GM04503 (cell line): ENCODE data around the gene NUDT4.
"Not testable (repeated sequence)": the region's sequence is repeated elsewhere in the genome, so short reads cannot be mapped to it uniquely, and the experiment has no call there.

Experiments used
- DNase-seq: peaks from one replicate; pipeline ENCODE4 v3.0.0-alpha.2; 2012; ENCODE audit warnings: low read depth

Gene NUDT4

GRCh38 chr12:93368766-93369165 is 9.0 kb upstream of the NUDT4 start:
- no peak for DNase-seq

DNA sequence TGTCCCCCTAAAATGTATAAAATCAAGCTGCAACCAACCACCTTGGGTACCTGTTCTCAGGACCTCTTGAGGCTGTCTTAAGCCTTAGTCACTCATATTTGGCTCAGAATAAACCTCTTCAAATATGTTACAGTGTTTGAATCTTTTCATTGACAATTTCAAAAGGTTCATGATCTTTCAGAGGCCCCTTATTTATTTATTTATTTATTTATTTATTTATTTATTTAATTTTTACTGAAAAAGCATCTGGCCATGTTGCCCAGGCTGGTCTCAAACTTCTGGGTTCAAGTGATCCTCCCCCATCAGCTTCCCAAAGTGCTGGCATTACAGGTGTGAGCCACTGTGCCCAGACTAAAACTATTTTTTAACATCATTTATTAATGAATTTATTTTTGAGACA is 8.2 kb upstream of the NUDT4 start:
- no peak for DNase-seq

DNA sequence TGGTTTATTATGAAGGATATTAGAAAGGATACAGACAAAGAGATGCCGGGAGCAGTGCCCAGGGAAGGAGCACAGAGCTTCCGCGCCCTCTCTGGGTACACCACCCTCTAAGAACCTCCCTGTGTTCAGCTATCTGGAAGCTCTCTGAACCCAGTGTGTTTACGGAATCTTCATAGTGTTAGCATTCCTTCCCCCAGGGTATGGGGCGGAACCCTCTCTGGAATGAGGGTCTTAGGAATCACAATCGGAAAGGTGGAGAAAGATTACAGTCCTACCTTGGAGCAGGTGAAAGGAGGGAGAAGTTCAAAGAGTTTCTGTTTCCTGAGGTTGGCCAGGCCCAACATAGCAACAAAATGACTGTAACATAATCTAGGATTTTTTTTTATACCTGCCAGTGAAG is 6.8 kb upstream of the NUDT4 start:
- DNase-seq, result no peak

- DNase-seq, result no peak
These were observed 3.6 kb upstream of the NUDT4 start for GRCh38 chr12:93373961-93374656.

- DNase-seq, result no peak
These were observed 1.8 kb upstream of the NUDT4 start for GRCh38 chr12:93375906-93376305.

GRCh38 chr12:93376436-93377251 is 1.1 kb upstream of the NUDT4 start:
- DNase-seq, result no peak

- DNase-seq, result peak; percentile 54
These were observed 672 bp downstream of the NUDT4 start for GRCh38 chr12:93378196-93378997.

DNA sequence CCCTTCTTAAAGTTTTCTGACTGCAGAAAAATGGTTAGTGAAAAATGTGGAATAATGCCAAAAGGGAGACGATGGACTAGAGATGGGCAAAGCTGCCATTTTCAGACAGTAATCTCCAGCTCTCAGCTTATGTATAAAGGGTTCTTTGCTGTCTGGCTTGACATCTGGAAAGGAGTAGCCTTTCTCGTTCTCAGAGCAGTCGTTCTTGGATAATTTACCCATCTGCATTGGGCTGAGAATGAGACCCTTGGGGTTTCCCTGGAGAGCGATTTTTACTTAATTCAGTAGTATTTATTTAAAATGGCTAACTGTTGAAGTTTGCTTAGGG is 1.2 kb downstream of the NUDT4 start:
- no peak for DNase-seq

- no peak for DNase-seq
These were observed 1.7 kb downstream of the NUDT4 start for GRCh38 chr12:93379326-93379980.

GRCh38 chr12:93379981-93380361 is 2.2 kb downstream of the NUDT4 start:
- DNase-seq, result no peak

- no peak for DNase-seq
These were observed 2.9 kb downstream of the NUDT4 start for GRCh38 chr12:93380480-93381121.

DNA sequence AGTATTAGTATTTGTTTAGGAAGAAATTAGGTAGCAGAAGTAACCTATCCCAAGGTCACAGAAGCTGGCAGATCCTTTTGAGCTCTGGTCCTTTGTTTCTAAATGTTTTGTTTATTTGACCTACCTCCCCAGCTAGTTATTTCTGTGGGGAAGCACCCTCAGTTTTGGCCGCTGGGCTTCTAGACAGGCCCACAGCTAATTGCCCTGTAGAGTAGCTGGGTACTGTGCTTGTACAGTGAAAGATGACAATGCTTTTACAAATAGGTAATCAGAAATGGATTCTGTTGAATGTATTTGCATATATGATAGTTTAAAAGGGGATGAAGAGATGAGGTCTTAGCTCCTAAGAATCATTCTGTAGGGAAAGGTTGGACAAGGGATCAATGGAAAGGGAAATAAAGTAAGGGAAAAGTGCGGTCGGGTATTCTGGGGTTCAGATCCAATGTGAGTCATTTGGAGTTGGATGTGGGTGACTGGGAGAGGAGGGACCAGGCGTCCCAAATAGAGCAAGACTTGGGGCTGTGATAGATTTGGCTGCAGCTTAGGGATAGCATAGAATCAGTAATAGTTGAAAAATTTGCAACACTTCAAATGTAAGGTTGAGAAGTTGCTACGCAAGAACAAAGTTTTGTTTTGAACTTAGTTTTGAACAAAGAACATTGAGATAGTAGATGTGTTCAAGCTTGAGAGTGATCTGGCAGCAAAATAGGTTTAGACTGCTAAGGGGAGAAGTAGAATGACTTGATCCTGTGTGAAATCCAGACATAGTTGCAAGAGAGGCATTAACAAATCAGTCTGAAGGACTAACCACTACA is 3.6 kb downstream of the NUDT4 start:
- DNase-seq, result no peak

- not testable (repeated sequence) for DNase-seq
These were observed 4.3 kb downstream of the NUDT4 start for GRCh38 chr12:93381976-93382437.

DNA sequence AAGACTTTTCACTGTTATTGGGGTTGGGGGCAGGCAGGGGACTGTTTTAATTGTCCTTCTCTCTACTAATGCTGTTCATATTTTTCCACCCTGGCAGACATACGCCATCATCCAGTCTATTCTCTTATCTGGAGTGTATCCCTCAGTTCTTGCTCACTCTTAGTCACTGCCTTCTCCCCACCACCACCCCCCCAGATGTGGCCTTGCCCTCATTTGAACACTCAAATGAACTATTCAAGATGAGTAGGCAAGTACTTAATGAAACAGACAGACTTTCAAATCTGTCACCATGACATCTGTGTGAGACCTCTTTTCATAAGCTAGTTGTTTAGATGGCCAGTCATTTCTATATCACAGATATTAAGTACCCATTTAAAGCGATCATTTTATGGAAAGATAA is 10.1 kb downstream of the NUDT4 start:
- no peak for DNase-seq

DNA sequence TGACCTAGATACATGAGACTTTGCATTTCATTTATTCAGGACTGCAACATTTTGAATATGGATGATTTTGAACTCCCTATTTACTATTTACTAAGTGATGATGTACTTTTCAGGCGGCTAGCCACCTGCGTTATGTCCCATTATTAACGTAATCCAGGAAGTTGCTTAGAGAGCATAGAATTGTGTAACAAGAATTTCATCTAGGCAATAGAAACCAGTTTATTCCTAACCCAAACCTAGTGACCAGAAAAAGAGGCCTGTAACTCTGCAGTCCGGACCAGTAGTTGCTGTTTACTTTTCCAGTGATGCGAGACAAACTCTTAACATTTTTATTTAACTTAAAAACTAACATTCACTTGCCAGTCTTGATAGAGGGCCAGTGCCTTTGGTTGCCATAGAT is 12.3 kb downstream of the NUDT4 start:
- no peak for DNase-seq

DNA sequence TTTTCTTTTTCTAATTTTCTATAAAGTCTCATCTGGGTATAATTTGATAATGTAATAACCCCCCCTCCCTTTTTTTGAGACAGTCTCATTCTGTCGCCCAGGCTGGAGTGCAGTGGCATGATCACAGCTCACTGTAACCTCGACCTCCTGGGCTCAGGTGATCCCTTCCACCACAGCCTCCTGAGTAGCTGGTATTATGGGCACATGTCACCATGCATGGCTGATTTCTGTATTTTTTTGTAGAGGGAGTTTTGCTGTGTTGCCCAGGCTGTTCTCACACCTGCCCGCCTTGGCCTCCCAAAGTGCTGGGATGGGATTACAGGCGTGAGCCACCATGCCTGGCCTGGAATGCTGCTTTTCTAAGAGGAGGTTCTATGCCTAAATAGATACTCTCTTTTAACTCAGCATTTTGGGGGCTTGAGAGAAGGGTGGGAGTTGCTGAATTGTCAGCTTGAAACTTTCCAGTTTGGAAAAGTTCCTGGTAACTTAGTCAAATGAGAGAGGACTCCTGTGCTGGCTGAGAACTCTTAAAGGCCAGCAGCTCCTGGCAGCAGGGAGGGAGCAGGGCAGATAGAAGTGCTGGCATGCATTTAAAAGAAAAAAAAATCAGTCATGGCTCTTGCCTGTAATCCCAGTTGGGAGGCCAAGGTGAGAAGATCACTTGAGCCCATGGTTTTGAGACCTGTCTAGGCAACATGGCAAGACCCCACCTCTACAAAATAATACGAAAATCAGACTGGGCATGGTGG is 13.0 kb downstream of the NUDT4 start:
- no peak for DNase-seq

- no peak for DNase-seq
These were observed 15.7 kb downstream of the NUDT4 start for GRCh38 chr12:93393425-93393824.

- no peak for DNase-seq
These were observed 19.7 kb downstream of the NUDT4 start for GRCh38 chr12:93397412-93397811.

GRCh38 chr12:93399183-93399863 is 21.6 kb downstream of the NUDT4 start:
- not testable (repeated sequence) for DNase-seq
